PFSK-1 (cell line): ENCODE results near the gene XPOT. TPM values are rescaled to one million over a fixed set of nuclear protein-coding genes. Genes with fewer than 3 reads are reported as not detected.

Experiments used
- FOXP2 ChIP-seq: optimal IDR thresholded peaks from 2 replicates; pipeline ENCODE3; 2011; ENCODE audit warnings: borderline replicate concordance, control low read depth, inconsistent platforms; ENCODE audit not compliant: insufficient read depth; ENCODE audit errors: extremely low read length, extremely low read depth
- POLR2AphosphoS5 ChIP-seq: IDR thresholded peaks from 2 replicates; pipeline ENCODE4 v1.6.1; 2012; ENCODE audit warnings: low read depth, mild to moderate bottlenecking, control low read depth, low read length, moderate library complexity
- REST ChIP-seq, 2 experiments: IDR thresholded peaks; 2 replicates each; pipeline versions ENCODE4 v1.6.1 to v1.8.0; 2011 to 2012; ENCODE audit warnings: low read depth in 2 of 2, low read length in 2 of 2, control low read depth in 1 of 2, inconsistent platforms in 1 of 2, mild to moderate bottlenecking in 1 of 2, moderate library complexity in 1 of 2; ENCODE audit not compliant: insufficient read depth in 1 of 2
- SIN3A ChIP-seq: IDR thresholded peaks from 2 replicates; pipeline ENCODE4 v1.6.1; 2012; ENCODE audit warnings: mild to moderate bottlenecking, low read length, moderate library complexity, borderline replicate concordance; ENCODE audit not compliant: insufficient read depth
- TAF1 ChIP-seq: IDR thresholded peaks from 2 replicates; pipeline ENCODE4 v1.6.1; 2012; ENCODE audit warnings: low read length, control low read depth, borderline replicate concordance; ENCODE audit not compliant: insufficient read depth
- polyA plus RNA-seq: library from polyadenylated mRNA; unstranded; fragments of >200 nt; gene quantifications from one replicate; pipeline ENCODE4 v1.2.1, GENCODE V29; 2012; ENCODE audit warnings: low read depth, missing spikeins; ENCODE audit not compliant: insufficient read length

Gene XPOT
- polyA plus RNA-seq: 74.2 TPM

GRCh38 chr12:64403707-64404469, at the start of gene XPOT:
Gene XPOT (plus strand): TSS chr12:64404392. CDS start chr12:64410036, 5,644 bp downstream.
- 0 out of 2 replicates have a peak, but pooled peaks have one; percentile 15 for TF ChIP-seq SIN3A
- TF ChIP-seq REST (IDR thresholded peaks at IDR 0.05; ENCODE audit: insufficient read depth in 1 of 2, low read depth in 2 of 2, low read length in 2 of 2): peak; percentile 28 to 39; a peak in 1 of 4 replicates
- peak; percentile 93; the same call in 1 of the 2 replicates for TF ChIP-seq POLR2AphosphoS5
- TF ChIP-seq TAF1: peak; percentile 69; the same call in 1 of the 2 replicates
- peak; percentile 80 for TF ChIP-seq FOXP2

GRCh38 chr12:64362721-64363305, 41.4 kb upstream of the XPOT start:
- no peak for TF ChIP-seq TAF1
- TF ChIP-seq FOXP2: no peak
- TF ChIP-seq POLR2AphosphoS5: no peak
- no peak for TF ChIP-seq SIN3A
- TF ChIP-seq REST (IDR thresholded peaks at IDR 0.05; ENCODE audit: insufficient read depth in 1 of 2, low read depth in 2 of 2, low read length in 2 of 2): no peak

- TF ChIP-seq REST (IDR thresholded peaks at IDR 0.05; ENCODE audit: insufficient read depth in 1 of 2, low read depth in 2 of 2, low read length in 2 of 2) (no peak), POLR2AphosphoS5 (no peak), FOXP2 (no peak), SIN3A (no peak), TAF1 (no peak)
Measured at GRCh38 chr12:64383675-64384074, 20.5 kb upstream of the XPOT start.

- TF ChIP-seq TAF1 (no peak), FOXP2 (no peak), POLR2AphosphoS5 (no peak), SIN3A (no peak), REST (IDR thresholded peaks at IDR 0.05; ENCODE audit: insufficient read depth in 1 of 2, low read depth in 2 of 2, low read length in 2 of 2) (no peak)
Measured at GRCh38 chr12:64385019-64385418, 19.2 kb upstream of the XPOT start.
